Measurements from ENCODE around the gene PPIL6. TPM values are rescaled to one million over a fixed set of nuclear protein-coding genes. Genes with fewer than 3 reads are reported as not detected.

The PPIL6 gene
- total RNA-seq, 4 donors from 2014 or later: 2.2 to 9.2 (median 5.5) TPM

GRCh38 chr6:109478222-109478805 lies 37.9 kb upstream of the PPIL6 start:
- DNase-seq (ENCODE audit: extremely low spot score): no peak
- intact Hi-C loops (cut with DNase I): no loop called here
- Histone ChIP-seq H3K9me3 (no peaks in the 10 kb centered on the region), H3K4me1 (peaks cover 36 to 63% (median 60%) of the 10 kb centered on the region in 4 donors), H3K27me3 (no peaks in the 10 kb centered on the region), H3K27ac (replicated peaks in 1 of 4) (no peak overlapping the region), H3K4me3 (no peak overlapping the region), H3K36me3 (peaks cover 12 to 64% (median 40%) of the 10 kb centered on the region in 4 donors)
- TF ChIP-seq CTCF (IDR thresholded peaks at IDR 0.05) (no peak), POLR2A (IDR thresholded peaks at IDR 0.05; ENCODE audit: low read depth) (no peak), POLR2AphosphoS5 (IDR thresholded peaks at IDR 0.05) (no peak), EP300 (IDR thresholded peaks at IDR 0.05) (no peak)
- 90% methylated on average over 9 of the region's 9 CpGs for WGBS

GRCh38 chr6:109477725-109478124 lies 37.3 kb upstream of the PPIL6 start:
- Histone ChIP-seq H3K27me3 (no peaks in the 10 kb centered on the region), H3K4me3 (no peak overlapping the region), H3K36me3 (peaks cover 18 to 70% (median 46%) of the 10 kb centered on the region in 4 donors), H3K9me3 (no peaks in the 10 kb centered on the region), H3K4me1 (peaks cover 36 to 63% (median 60%) of the 10 kb centered on the region in 4 donors), H3K27ac (replicated peaks in 1 of 4) (no peak overlapping the region)
- TF ChIP-seq POLR2A (IDR thresholded peaks at IDR 0.05; ENCODE audit: low read depth) (no peak), EP300 (IDR thresholded peaks at IDR 0.05) (no peak), POLR2AphosphoS5 (IDR thresholded peaks at IDR 0.05) (no peak), CTCF (IDR thresholded peaks at IDR 0.05) (no peak)
- WGBS: 74% methylated on average over 2 of the region's 2 CpGs
- DNase-seq (ENCODE audit: extremely low spot score): no peak
- intact Hi-C loops (cut with DNase I): no loop called here

GRCh38 chr6:109477184-109477583 lies 36.8 kb upstream of the PPIL6 start:
- Histone ChIP-seq H3K27ac (replicated peaks in 1 of 4) (no peak overlapping the region), H3K36me3 (peaks cover 18 to 75% (median 51%) of the 10 kb centered on the region in 4 donors), H3K4me1 (peaks cover 33 to 57% (median 56%) of the 10 kb centered on the region in 4 donors), H3K27me3 (no peaks in the 10 kb centered on the region), H3K4me3 (no peak overlapping the region), H3K9me3 (no peaks in the 10 kb centered on the region)
- intact Hi-C loops (cut with DNase I): no loop called here
- TF ChIP-seq POLR2A (IDR thresholded peaks at IDR 0.05; ENCODE audit: low read depth): no peak
- TF ChIP-seq CTCF (IDR thresholded peaks at IDR 0.05): no peak
- TF ChIP-seq POLR2AphosphoS5 (IDR thresholded peaks at IDR 0.05): no peak
- no peak for TF ChIP-seq EP300 (IDR thresholded peaks at IDR 0.05)
- 100% methylated on average over 2 of the region's 2 CpGs for WGBS
- DNase-seq (ENCODE audit: extremely low spot score): no peak

- H3K4me3 ChIP-seq: no peak overlapping the region
- H3K36me3 ChIP-seq: peaks cover 26 to 79% (median 61%) of the 10 kb centered on the region in 4 donors
- 89% methylated on average over 2 of the region's 2 CpGs for WGBS
- peaks cover 19 to 42% (median 41%) of the 10 kb centered on the region in 4 donors for H3K4me1 ChIP-seq
- TF ChIP-seq POLR2AphosphoS5 (IDR thresholded peaks at IDR 0.05): no peak
- no peaks in the 10 kb centered on the region for H3K27me3 ChIP-seq
- no peaks in the 10 kb centered on the region for H3K9me3 ChIP-seq
- no peak overlapping the region for H3K27ac ChIP-seq (replicated peaks in 1 of 4)
- intact Hi-C loops (cut with DNase I): no loop called here
- no peak for DNase-seq (ENCODE audit: extremely low spot score)
These were observed 35.2 kb upstream of the PPIL6 start for GRCh38 chr6:109475625-109476024.

- no peak for TF ChIP-seq POLR2AphosphoS5 (IDR thresholded peaks at IDR 0.05)
- TF ChIP-seq CTCF (IDR thresholded peaks at IDR 0.05): no peak
- TF ChIP-seq POLR2A (IDR thresholded peaks at IDR 0.05; ENCODE audit: low read depth): no peak
- TF ChIP-seq EP300 (IDR thresholded peaks at IDR 0.05): no peak
- H3K36me3 ChIP-seq: peaks cover 27 to 81% (median 66%) of the 10 kb centered on the region in 4 donors
- no peak for DNase-seq (ENCODE audit: extremely low spot score)
- H3K4me3 ChIP-seq: no peak overlapping the region
- H3K27ac ChIP-seq (replicated peaks in 1 of 4): no peak overlapping the region
- H3K27me3 ChIP-seq: no peaks in the 10 kb centered on the region
- no peaks in the 10 kb centered on the region for H3K9me3 ChIP-seq
- intact Hi-C loops (cut with DNase I): no loop called here
- H3K4me1 ChIP-seq: peaks cover 13 to 36% (median 34%) of the 10 kb centered on the region in 4 donors
- WGBS: 90% methylated on average over 4 of the region's 4 CpGs
These were observed 34.6 kb upstream of the PPIL6 start for GRCh38 chr6:109474995-109475394.

Data from esophagus muscularis mucosa (tissue), 4 donors.